ENCODE results near the gene SCN2B. TPM values are rescaled to one million over a fixed set of nuclear protein-coding genes. Genes with fewer than 3 reads are reported as not detected.

Gene SCN2B
- total RNA-seq, result not detected
- polyA plus RNA-seq, result not detected

GRCh38 chr11:118175993-118176777 lies at the start of gene SCN2B:
Gene SCN2B (minus strand): TSS chr11:118176639. CDS start chr11:118176431, 208 bp downstream.
- H3K4me1 Mint-ChIP-seq, result peaks cover 0 to 6% (median 0%) of the 10 kb centered on the region in 4 donors
- H3K4me3 Mint-ChIP-seq, result no peak within 1 kb of the TSS
- H3K27ac Mint-ChIP-seq, result peak within 1 kb of the TSS in 1 of 3 donors; percentile 48
- Histone ChIP-seq H3K27ac (ENCODE audit: insufficient read depth, low read length, poor library complexity, severe bottlenecking) (no peak within 1 kb of the TSS), H3K9me3 (ENCODE audit: control insufficient read depth in 2 of 2, low read length in 2 of 2) (no peaks in the 10 kb centered on the region), H3K27me3 (ENCODE audit: control insufficient read depth, insufficient read depth, low read length) (peaks cover 2% of the 10 kb centered on the region), H3K4me1 (ENCODE audit: control insufficient read depth, insufficient read depth, low read length, poor library complexity, severe bottlenecking) (peaks cover 5% of the 10 kb centered on the region), H3K4me3 (ENCODE audit: low read depth, low read length) (no peak within 1 kb of the TSS), H3K36me3 (ENCODE audit: control insufficient read depth, insufficient read depth, low read length) (no peaks in the 10 kb centered on the region)
- H3K9me3 Mint-ChIP-seq, result peaks cover 0 to 1% (median 0%) of the 10 kb centered on the region in 7 donors
- no peak for ATAC-seq (ENCODE audit: low read depth in 2 of 2)
- no peaks in the 10 kb centered on the region for H3K36me3 Mint-ChIP-seq
- DNase-seq, result no peak
- peaks cover 44% of the 10 kb centered on the region for H3K27me3 Mint-ChIP-seq

GRCh38 chr11:118224511-118225188 lies 48.2 kb upstream of the SCN2B start, which contains the start of gene JAML:
Gene JAML (minus strand): TSS chr11:118225011. CDS start chr11:118214866, 10,145 bp downstream.
- DNase-seq (peak; percentile 54 to 94 (median 84)), ATAC-seq (ENCODE audit: low read depth in 2 of 2) (peak; percentile 88 to 89)
- Mint-ChIP-seq H3K4me3 (peak within 1 kb of the TSS; percentile 87 to 99 (median 92)), H3K9me3 (peaks cover 0 to 4% (median 0%) of the 10 kb centered on the region in 7 donors), H3K27ac (peak within 1 kb of the TSS; percentile 92 to 99 (median 96)), H3K36me3 (peaks cover 19% of the 10 kb centered on the region), H3K27me3 (no peaks in the 10 kb centered on the region), H3K4me1 (peaks cover 33 to 64% (median 45%) of the 10 kb centered on the region in 4 donors)
- Histone ChIP-seq H3K27me3 (ENCODE audit: control insufficient read depth, insufficient read depth, low read length) (no peaks in the 10 kb centered on the region), H3K9me3 (ENCODE audit: control insufficient read depth in 2 of 2, low read length in 2 of 2) (no peaks in the 10 kb centered on the region), H3K4me1 (ENCODE audit: control insufficient read depth, insufficient read depth, low read length, poor library complexity, severe bottlenecking) (peaks cover 90% of the 10 kb centered on the region), H3K36me3 (ENCODE audit: control insufficient read depth, insufficient read depth, low read length) (peaks cover 6% of the 10 kb centered on the region), H3K4me3 (ENCODE audit: low read depth, low read length) (peak within 1 kb of the TSS; percentile 99), H3K27ac (ENCODE audit: insufficient read depth, low read length, poor library complexity, severe bottlenecking) (peak within 1 kb of the TSS; percentile 88)

- H3K36me3 ChIP-seq (ENCODE audit: control insufficient read depth, insufficient read depth, low read length), result peaks cover 3% of the 10 kb centered on the region
- Mint-ChIP-seq H3K4me1 (peaks cover 28 to 64% (median 51%) of the 10 kb centered on the region in 4 donors), H3K4me3 (peak overlapping the region; percentile 87 to 99 (median 92)), H3K9me3 (peaks cover 0 to 4% (median 0%) of the 10 kb centered on the region in 7 donors), H3K27me3 (no peaks in the 10 kb centered on the region), H3K27ac (peak overlapping the region; percentile 92 to 99 (median 92)), H3K36me3 (peaks cover 17% of the 10 kb centered on the region)
- DNase-seq (peak in 1 of 3 donors; percentile 67), ATAC-seq (ENCODE audit: low read depth in 2 of 2) (no peak)
- H3K9me3 ChIP-seq (ENCODE audit: control insufficient read depth in 2 of 2, low read length in 2 of 2), result no peaks in the 10 kb centered on the region
- H3K27ac ChIP-seq (ENCODE audit: insufficient read depth, low read length, poor library complexity, severe bottlenecking), result peak overlapping the region; percentile 88
- H3K27me3 ChIP-seq (ENCODE audit: control insufficient read depth, insufficient read depth, low read length), result no peaks in the 10 kb centered on the region
- peak overlapping the region; percentile 99 for H3K4me3 ChIP-seq (ENCODE audit: low read depth, low read length)
- H3K4me1 ChIP-seq (ENCODE audit: control insufficient read depth, insufficient read depth, low read length, poor library complexity, severe bottlenecking), result peaks cover 91% of the 10 kb centered on the region
Observed at GRCh38 chr11:118223992-118224391, 47.6 kb upstream of the SCN2B start.

GRCh38 chr11:118223570-118223969 lies 47.1 kb upstream of the SCN2B start:
- H3K27me3 ChIP-seq (ENCODE audit: control insufficient read depth, insufficient read depth, low read length), result no peaks in the 10 kb centered on the region
- peaks cover 17% of the 10 kb centered on the region for H3K36me3 Mint-ChIP-seq
- H3K36me3 ChIP-seq (ENCODE audit: control insufficient read depth, insufficient read depth, low read length), result peaks cover 3% of the 10 kb centered on the region
- ATAC-seq (ENCODE audit: low read depth in 2 of 2), result no peak
- peak in 1 of 3 donors; percentile 53 for DNase-seq
- peaks cover 0 to 4% (median 0%) of the 10 kb centered on the region in 7 donors for H3K9me3 Mint-ChIP-seq
- H3K27ac Mint-ChIP-seq, result peak overlapping the region; percentile 92 to 99 (median 92)
- peaks cover 91% of the 10 kb centered on the region for H3K4me1 ChIP-seq (ENCODE audit: control insufficient read depth, insufficient read depth, low read length, poor library complexity, severe bottlenecking)
- H3K9me3 ChIP-seq (ENCODE audit: control insufficient read depth in 2 of 2, low read length in 2 of 2), result no peaks in the 10 kb centered on the region
- H3K4me3 Mint-ChIP-seq, result peak overlapping the region; percentile 87 to 99 (median 92)
- no peaks in the 10 kb centered on the region for H3K27me3 Mint-ChIP-seq
- H3K4me3 ChIP-seq (ENCODE audit: low read depth, low read length), result peak overlapping the region; percentile 99
- H3K27ac ChIP-seq (ENCODE audit: insufficient read depth, low read length, poor library complexity, severe bottlenecking), result peak overlapping the region; percentile 88
- peaks cover 32 to 67% (median 56%) of the 10 kb centered on the region in 4 donors for H3K4me1 Mint-ChIP-seq

GRCh38 chr11:118222437-118222836 lies 46.0 kb upstream of the SCN2B start:
- Mint-ChIP-seq H3K27me3 (no peaks in the 10 kb centered on the region), H3K9me3 (no peaks in the 10 kb centered on the region), H3K36me3 (peaks cover 17% of the 10 kb centered on the region), H3K27ac (peak overlapping the region; percentile 15 to 92 (median 83)), H3K4me1 (peaks cover 25 to 70% (median 65%) of the 10 kb centered on the region in 4 donors), H3K4me3 (peak overlapping the region; percentile 86 to 99 (median 89))
- no peaks in the 10 kb centered on the region for H3K27me3 ChIP-seq (ENCODE audit: control insufficient read depth, insufficient read depth, low read length)
- peaks cover 3% of the 10 kb centered on the region for H3K36me3 ChIP-seq (ENCODE audit: control insufficient read depth, insufficient read depth, low read length)
- peaks cover 91% of the 10 kb centered on the region for H3K4me1 ChIP-seq (ENCODE audit: control insufficient read depth, insufficient read depth, low read length, poor library complexity, severe bottlenecking)
- DNase-seq, result no peak
- no peaks in the 10 kb centered on the region for H3K9me3 ChIP-seq (ENCODE audit: control insufficient read depth in 2 of 2, low read length in 2 of 2)
- no peak for ATAC-seq (ENCODE audit: low read depth in 2 of 2)
- H3K4me3 ChIP-seq (ENCODE audit: low read depth, low read length), result peak overlapping the region; percentile 99
- peak overlapping the region; percentile 88 for H3K27ac ChIP-seq (ENCODE audit: insufficient read depth, low read length, poor library complexity, severe bottlenecking)

- peaks cover 17% of the 10 kb centered on the region for H3K36me3 Mint-ChIP-seq
- H3K4me3 ChIP-seq (ENCODE audit: low read depth, low read length), result peak overlapping the region; percentile 99
- H3K27ac ChIP-seq (ENCODE audit: insufficient read depth, low read length, poor library complexity, severe bottlenecking), result no peak overlapping the region
- no peak for ATAC-seq (ENCODE audit: low read depth in 2 of 2)
- H3K27ac Mint-ChIP-seq, result peak overlapping the region; percentile 64 to 92 (median 83)
- H3K4me1 ChIP-seq (ENCODE audit: control insufficient read depth, insufficient read depth, low read length, poor library complexity, severe bottlenecking), result peaks cover 91% of the 10 kb centered on the region
- H3K27me3 Mint-ChIP-seq, result no peaks in the 10 kb centered on the region
- no peaks in the 10 kb centered on the region for H3K9me3 ChIP-seq (ENCODE audit: control insufficient read depth in 2 of 2, low read length in 2 of 2)
- H3K4me3 Mint-ChIP-seq, result peak overlapping the region; percentile 23 to 87 (median 56)
- H3K4me1 Mint-ChIP-seq, result peaks cover 31 to 80% (median 70%) of the 10 kb centered on the region in 4 donors
- H3K27me3 ChIP-seq (ENCODE audit: control insufficient read depth, insufficient read depth, low read length), result no peaks in the 10 kb centered on the region
- H3K9me3 Mint-ChIP-seq, result no peaks in the 10 kb centered on the region
- H3K36me3 ChIP-seq (ENCODE audit: control insufficient read depth, insufficient read depth, low read length), result peaks cover 3% of the 10 kb centered on the region
- DNase-seq, result no peak
Observed at GRCh38 chr11:118221419-118221818, 45.0 kb upstream of the SCN2B start.

- H3K27ac Mint-ChIP-seq, result peak overlapping the region; percentile 83 to 93 (median 89)
- Histone ChIP-seq H3K4me3 (ENCODE audit: low read depth, low read length) (peak overlapping the region; percentile 49), H3K27ac (ENCODE audit: insufficient read depth, low read length, poor library complexity, severe bottlenecking) (no peak overlapping the region)
Observed at GRCh38 chr11:118219732-118220131, 43.3 kb upstream of the SCN2B start.

More at GRCh38 chr11:118219732-118220131, 43.3 kb upstream of the SCN2B start:
- ATAC-seq (ENCODE audit: low read depth in 2 of 2), result no peak
- Mint-ChIP-seq H3K4me3 (peak overlapping the region; percentile 71 to 89 (median 80)), H3K27me3 (no peaks in the 10 kb centered on the region), H3K36me3 (peaks cover 17% of the 10 kb centered on the region), H3K4me1 (peaks cover 33 to 91% (median 77%) of the 10 kb centered on the region in 4 donors), H3K9me3 (no peaks in the 10 kb centered on the region)
- peaks cover 3% of the 10 kb centered on the region for H3K36me3 ChIP-seq (ENCODE audit: control insufficient read depth, insufficient read depth, low read length)
- no peak for DNase-seq
- no peaks in the 10 kb centered on the region for H3K9me3 ChIP-seq (ENCODE audit: control insufficient read depth in 2 of 2, low read length in 2 of 2)
- H3K27me3 ChIP-seq (ENCODE audit: control insufficient read depth, insufficient read depth, low read length), result no peaks in the 10 kb centered on the region
- H3K4me1 ChIP-seq (ENCODE audit: control insufficient read depth, insufficient read depth, low read length, poor library complexity, severe bottlenecking), result peaks cover 90% of the 10 kb centered on the region

Data from CD4-positive, CD25-positive, alpha-beta regulatory T cell (primary cell).